Measurements from ENCODE around the gene PAX7.

PAX7 gene

DNA sequence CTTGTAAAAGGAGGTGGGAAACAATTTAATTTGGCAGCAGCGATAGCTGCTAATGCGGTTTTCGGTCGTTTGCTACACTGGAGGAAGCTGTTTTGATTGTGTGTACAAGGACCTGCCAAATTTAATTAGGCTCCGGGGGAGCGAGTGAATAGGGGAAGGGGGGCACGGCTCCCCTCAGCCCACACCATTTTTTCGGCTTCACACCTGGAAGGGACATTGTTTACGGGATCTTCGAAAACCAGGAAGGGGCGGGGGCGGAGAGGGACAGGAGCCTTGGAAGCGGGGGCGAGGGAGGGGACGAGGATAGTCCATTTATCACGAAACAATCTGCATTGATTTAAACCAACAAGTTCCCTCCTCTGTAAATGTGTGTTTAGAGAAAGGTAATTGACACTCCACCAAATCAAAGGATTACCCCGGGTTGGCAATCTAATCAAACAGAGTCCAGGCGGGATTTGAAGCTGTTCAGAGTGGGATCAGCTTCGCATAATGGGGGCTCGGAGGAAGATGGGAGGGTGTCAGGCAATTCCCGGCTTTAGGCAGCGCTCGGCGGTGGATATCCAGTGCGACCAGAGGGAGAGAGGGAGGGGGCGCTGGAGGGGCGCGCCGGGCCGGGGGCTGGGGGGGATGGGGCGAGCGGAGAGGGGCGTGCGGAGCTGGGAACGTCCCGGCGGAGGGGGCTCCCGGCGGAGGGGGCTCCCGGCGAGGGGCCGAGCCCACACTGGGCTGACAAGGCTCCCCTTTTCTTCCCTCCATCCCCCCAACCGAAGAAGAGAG is 9.8 kb downstream of the PAX7 start:
- no peak for DNase-seq

DNA sequence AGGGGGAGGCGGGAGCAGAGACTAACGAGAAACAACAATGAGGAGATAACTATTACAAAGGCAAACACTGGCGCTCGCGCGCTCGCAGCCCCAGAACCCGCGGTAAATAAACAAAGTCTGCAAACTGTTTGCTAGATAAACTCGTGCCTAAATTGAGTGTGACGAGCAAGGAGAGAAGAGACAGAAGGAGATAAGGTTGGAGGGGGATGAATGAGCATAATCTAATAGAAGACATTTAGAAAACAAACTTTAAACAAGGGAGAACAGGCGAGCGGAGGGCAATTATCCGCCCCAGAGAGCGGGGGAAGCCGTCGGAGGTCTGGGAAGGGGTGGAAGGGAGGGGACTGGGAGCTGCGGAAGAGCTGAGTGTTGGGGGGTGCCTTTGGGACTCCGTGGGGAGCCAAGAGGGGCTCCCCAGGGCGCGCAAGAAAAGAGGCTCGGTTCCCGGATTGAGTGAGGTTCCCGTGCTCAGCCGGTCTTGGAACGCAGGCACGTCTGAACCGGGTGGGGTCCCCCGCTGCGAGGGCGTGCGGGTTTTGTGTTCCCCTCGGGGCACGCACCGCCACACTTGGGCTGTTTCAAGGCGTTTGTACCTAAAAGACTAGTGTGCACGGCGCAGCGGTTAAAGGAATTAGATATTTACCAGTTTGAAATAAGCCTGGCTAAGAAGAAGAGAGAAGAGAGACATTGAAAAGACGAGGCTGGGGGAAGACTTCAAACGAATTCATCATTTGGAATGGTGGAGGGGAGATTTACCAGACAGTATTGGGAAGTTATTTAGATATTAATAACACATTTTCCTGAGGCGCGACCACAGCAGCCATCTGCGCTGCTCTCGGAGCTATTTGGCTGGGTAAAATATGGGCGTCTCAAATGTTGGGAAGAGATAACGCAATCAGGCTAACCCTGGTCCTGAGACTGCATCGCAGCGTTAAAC is 10.6 kb downstream of the PAX7 start:
- DNase-seq = no peak

DNA sequence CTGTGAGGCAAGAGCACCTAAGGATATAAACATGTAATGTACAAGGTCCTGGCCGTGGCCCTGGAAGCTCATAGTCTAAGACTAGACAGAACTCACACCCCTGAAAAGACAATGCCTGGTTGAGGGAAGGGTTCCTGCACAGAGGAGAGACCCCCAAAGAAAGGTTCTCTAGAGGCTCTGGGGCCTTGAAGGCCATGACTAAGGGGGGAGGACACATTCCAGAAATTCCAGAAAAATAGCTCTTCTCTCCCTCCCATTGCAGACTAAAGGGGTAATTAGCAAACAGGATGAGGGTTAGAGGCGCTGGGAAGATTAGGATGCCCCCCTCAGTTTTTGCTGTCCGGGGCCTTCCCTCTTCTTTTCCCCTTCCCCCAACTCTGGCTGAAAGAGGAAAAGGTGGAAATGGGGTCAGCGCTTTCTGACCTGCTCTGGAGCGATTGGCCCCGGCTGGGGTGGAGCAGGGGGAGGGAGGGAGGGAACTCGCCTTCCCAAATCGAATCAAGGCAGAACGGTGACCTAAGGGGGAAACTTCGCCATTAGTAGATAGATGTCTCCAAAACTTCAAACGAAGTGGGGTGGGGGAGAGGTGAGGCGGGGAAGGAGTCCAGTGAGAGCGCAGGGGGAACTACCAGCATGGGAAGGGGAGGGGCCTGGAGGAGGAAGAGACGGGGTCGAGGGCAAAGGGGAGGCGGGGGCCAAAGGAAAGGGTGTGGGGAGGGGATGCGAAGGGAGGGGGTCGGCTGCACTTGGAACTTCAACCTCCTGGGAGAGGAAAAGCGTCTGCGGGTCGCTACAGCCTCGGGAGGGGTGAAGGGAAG is 11.8 kb downstream of the PAX7 start:
- no peak for DNase-seq

DNA sequence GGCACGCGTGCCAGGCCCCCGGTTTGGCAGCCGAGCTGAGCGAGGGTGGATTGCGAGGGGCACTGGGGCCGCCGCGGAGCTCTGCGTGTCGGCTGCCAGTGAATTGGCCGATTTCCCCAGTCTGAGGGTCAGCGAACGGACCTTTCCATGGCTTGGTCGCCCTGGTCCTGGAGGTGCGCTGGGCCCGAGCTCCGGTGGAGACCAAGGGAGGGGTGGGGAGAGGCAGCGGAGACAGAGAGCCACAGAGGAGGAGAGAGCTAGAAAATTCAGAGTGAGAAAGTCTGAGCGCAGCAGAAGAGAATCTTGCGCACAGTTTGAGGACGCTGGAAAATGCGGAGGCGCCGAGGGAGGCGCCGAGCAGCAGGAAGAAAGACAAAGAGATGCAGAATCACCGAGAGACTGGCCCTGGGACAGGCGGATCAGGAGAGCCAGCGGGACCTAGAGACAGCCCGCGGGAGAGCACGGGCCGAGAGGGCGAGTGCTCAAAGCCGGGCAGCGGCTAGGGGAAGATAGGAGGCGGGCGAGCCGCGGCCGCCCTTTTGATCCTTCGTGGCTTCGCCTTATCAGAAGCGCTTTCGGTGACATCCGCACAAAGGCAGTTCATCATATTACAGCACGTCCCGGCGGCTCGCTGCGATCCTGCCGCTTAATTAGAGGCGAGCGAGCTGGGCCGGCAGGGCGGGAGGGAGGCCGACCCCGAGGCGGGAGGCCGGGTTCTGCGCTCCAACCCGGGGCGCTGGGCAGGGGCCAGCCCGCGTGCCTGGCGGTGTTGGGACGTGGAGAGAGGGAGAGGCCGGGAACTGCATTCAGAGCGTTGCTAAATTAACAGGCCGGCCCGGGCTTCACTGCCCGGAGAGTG is 12.7 kb downstream of the PAX7 start:
- DNase-seq = peak in 1 of 56 donors; percentile 6

DNA sequence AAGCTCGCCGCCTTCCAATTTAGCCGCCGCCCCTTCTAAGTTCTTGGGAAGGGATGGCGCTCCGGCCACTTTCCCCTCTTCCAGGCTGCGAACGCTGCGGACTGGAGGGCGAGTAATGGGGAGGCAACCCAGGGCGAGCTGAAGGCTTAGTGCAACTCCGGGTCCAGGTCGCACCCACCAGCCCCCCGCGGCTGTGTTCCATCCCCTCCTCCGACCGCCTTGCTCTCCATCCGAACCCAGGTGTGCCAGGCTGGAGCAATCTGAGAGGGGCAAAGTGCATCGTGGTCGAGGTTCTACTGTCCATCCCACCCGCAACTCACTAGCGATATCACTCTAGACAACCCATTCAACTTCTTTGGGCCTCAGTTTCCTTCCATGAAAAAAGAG is 13.4 kb downstream of the PAX7 start:
- DNase-seq = no peak

DNA sequence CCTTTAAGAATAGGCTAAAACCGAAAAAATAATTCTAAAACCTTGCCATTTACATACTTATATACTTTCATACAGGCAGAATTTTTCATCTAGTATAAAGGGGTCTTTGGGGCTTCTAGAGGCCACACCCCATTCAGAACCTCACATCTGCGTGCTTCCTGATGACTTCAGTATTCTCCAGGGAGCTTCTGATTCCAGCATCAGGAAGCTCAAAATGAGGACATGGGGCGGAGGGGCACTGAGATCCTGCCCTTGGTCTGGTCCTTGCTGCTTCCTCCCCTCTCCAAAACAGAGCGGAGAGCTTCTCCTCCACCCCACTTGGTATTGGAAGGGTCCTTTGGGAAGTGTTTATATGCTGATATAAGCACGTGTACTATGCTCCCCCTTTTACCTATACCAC is 13.8 kb downstream of the PAX7 start:
- DNase-seq = no peak

DNA sequence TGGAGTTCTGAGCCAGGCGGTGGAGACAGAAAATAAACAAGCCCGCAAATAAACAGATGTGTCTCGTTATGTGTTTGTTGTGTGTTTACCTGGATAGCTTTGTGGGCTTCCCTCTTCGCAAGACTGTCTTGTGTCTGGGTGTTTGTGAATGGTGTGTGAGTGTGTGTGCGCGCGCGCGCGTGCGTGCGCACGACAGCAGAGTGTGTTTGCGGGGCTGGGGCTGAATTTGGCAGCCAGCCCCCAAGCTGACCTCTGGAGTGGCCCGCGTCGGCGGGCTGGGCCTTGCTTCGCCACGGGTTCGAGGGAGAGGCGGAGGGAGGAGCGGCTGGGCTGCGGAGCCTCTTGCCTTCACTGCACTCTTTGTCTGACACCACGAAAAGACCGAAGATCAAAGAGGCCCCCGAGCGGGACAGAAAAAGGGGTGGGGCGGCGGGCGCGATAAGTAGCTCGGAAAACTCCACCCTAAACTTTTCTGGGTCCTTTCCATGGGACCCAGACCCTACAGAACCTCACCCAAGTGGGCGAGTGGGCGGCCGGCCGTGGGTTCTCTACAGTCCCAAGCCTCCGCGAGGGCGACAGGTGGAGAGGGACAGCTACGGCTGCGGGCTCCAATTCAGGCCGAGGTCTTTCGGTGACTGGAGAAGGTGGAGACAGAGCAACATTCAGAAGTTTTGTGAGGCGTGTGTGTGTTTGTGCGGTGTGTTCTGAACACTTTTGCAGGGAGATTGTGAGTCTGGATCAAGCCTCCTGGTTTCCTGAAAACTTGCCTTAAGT is 14.5 kb downstream of the PAX7 start:
- no peak for DNase-seq

DNA sequence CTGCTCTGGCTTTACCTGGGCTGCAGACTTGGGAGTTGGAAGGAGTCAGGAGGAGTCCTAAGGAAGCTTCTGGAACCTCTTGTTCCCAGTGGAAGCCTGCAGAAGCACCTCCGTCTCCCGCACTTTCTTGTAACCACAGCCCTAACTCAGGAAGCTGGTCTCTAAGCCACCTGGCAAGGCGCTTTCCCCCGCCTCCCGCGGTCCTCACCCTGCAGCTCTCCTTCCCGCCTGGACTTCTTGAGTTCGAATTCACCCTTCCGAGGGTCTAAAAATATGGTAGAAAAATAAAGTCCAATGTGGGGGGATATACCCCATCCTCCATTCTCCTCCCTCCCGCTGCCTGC is 15.1 kb downstream of the PAX7 start:
- no peak for DNase-seq

DNA sequence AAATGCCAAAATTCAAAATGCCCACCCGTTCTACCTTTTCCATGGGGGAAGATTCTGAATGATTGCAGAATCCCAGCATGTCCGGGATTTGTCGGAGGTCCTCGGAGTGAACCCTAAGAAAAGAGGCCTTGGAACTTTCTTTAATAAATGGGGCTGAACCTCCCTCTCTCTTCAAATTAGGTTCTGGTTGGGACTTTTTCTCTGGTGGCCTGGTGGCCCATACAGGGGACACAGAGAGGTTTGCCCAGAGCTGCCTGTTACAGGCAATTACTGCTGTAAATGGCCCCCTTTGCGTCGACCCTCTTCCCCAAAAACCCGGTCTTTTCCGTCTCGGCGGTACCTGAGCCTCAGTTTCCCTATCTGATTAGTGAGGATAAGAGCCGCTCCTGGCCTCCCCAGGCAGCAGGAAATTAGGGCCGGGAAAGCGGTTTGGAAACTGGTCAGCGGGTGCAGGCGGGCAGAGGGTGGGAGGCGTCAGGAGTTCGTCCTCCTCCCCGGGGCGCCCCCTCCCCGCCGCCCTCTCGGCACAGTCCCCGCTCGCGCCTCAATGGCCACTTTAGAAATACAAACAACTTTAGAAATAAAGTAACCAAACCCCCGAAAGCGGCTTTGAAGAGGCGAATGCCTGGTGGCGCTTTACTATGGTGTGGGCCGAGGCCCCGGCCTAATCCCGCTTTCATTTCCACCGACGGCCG is 15.6 kb downstream of the PAX7 start:
- no peak for DNase-seq

DNA sequence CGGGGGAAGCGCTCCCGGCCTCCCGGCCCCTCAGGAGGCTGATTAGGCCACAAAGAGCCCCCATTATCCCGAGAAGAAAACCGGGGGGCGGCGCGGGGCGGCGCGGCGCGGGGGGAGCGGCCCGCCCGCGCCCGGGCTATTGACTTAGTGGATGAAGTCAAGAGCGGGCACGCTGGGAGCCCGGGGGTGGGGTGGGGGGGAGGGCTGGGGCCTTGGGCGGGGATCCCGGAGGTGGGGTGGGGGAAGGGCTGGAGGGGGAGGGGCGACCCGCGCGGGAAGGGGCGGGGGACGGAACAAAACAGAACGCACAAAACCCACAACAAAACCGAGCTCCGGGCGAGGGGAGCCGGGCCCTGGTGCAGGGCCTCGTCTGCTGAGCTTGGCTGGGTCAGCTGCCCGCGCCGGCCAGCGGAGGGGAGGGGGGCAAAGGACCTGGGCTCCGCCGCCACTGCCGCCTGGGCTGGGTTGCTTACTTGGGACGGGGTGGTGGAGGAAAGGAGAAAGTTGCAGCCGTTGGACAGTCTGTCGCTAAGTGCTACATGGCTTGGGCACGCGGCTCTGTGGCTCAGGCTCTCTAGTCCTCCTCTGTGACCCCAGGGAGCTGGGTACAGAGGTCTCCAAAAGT is 16.3 kb downstream of the PAX7 start:
- DNase-seq = no peak

DNA sequence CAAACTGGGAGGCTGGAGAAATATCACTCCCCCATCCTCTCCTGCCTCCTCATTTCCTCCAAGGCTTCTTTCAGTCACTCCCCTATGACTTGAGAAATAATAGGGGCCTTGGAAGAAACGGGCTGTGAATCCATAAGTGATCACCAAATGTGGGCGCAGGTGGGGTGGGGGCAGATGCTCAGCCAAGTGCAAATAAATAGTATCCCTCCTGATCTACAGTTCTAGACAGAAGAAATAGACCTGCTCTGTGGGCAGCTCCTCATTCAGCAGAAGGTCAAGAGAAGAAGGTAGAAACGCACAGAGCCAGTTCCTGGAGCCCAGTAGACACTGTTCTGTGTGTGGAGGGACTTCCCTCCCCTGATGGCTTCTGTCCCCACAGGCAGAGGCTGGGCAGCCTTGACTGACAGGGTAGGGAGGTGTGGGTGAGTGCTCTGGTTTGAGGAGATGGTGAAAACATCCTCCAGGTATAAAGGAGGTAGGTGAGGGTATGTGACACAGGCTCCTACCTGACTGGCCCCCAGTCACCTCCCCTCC is 17.1 kb downstream of the PAX7 start:
- no peak for DNase-seq

DNA sequence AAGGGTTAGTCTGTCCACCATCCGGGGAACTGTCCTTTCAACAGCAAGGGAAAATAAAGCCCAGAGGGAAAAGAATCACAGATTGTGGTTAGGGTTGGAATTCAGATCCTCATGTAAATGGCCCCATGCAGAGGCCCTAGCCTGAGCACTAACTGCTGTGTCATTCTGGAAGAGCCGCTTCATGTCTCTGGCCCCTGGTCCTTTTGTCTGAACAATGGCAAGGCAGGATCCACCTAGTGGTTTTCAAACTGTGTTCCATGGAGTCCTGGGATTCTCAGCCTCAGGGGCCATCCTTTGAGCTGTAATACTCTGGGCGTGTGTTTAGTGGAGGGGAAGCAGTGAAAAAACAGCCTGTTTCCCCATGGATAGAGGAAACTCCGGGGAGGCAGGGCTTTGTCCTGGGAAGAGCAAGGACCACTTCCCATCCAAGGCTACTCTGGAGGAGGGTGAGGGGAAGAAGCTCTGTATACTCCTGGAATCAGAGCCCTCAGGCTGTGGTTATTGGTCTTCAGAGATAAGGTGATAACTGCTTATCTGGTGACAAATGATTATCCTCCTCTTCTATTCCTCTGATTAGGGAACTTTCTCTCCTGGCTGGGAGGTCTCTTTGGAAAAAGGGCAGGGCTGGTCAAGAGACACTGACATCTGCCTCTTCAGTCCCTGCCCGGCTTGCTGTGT is 19.2 kb downstream of the PAX7 start:
- no peak for DNase-seq

DNA sequence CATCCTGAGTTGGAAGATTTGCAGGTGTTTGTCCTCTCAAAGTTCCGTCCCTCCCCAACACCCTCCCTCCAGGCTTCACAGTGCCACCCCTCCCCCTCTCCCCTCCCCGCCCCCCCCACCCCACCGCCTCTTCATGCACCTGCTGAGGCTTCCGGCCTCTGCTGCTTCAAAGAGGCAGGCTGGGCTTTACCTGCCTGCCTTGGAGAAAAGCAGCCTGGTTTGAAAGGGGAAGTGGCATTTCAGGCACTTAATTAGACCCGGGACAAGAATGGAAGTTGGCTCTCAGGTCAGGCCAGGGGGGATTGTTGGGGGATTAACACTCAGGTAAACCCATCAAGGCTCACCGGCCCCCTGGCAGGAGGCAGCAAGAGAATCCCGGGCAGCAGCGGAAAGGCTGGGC is 21.1 kb downstream of the PAX7 start:
- DNase-seq = no peak

DNA sequence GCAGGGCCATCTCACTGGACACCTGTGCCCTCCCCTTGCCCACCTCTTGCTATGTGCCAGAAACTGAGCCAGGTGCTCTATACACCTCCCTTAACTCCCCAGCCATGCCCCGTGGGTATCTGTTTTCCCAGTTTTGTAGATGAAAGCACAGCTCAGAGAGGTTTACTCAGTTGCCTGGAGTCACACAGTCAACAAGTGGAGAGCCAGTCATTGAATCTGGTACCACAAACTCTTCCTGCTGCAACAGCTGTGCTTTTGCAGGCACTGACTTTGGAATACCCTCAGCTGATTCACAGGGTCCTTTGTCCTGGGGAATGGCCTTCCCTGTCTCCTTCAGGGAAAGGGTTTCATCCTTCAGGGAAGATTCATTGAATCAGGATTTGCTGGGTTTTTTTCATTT is 22.1 kb downstream of the PAX7 start:
- no peak for DNase-seq

DNA sequence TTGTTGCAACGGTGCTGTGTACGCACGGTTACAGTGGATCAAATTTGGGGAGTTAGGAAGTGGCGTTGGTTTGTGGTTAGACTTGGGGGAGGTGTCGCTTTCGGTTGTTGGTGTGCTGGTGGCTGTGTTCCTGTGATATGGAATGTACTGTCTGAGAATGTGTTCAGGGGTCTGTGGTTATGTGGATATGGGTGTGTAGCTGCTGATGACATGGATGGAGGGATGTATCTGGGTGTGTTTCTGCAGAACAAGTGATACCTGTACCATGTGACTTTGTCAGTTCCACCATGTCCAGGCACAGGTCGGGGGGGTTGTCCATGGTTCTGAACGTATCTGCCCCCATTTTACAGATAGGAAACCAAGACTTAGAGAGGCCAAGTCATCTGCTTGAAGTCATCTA is 22.7 kb downstream of the PAX7 start:
- DNase-seq = no peak

DNA sequence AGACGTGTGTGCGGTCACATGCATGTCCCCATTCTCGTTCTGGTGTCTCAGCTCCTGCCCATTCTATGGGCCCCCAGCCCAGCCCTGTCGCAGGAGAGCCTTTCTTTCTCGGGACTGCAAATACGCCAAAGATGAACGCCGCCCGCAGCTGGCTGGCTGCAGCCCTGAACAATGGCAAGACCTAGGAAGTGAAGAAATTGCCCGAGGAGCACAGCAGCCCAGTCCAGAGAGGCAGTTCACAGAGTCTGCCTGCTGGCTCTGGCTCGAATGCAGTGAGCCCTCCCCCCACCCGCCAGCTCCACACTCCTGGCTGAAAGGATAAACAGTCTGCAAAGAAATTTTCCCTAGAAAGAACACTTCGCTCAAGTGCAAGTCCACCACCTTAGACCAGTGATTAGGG is 23.3 kb downstream of the PAX7 start:
- no peak for DNase-seq

DNA sequence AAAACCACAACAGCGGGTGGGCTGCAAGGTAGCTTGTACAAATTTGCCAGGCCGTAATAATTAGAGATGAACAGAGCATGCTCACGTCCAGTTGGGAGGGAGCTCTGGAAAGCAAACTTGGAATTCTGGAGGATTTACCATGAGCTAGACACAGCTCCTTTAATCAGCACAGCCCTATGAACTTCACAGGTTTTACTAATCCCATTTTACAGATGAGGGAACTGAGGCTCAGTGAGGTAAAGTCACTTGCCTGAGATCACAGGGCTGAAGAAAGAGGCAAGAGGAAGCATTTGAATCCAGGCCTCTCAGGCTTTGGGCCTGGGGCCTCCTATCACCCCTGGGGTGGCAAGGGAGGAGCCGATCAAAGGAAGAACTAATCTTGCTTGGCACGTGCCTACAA is 24.0 kb downstream of the PAX7 start:
- no peak for DNase-seq
